Stimulated activated CD4-positive, alpha-beta T cell treated with anti-CD3 and anti-CD28 coated beads, Interleukin-1b, Interleukin-23, amount 100 ng/mL, for 24 hours (primary cell): ENCODE measurements around the gene C19orf44.
"Not testable (repeated sequence)": the region's sequence is repeated elsewhere in the genome, so short reads cannot be mapped to it uniquely, and the experiment has no call there.

ENCODE experiments used
- DNase-seq, 4 experiments: peaks; one replicate each; pipeline ENCODE4 v3.0.0-alpha.2; 2020; ENCODE audit warnings: low read depth in 4 of 4, low spot score in 1 of 4

C19orf44 gene

DNA sequence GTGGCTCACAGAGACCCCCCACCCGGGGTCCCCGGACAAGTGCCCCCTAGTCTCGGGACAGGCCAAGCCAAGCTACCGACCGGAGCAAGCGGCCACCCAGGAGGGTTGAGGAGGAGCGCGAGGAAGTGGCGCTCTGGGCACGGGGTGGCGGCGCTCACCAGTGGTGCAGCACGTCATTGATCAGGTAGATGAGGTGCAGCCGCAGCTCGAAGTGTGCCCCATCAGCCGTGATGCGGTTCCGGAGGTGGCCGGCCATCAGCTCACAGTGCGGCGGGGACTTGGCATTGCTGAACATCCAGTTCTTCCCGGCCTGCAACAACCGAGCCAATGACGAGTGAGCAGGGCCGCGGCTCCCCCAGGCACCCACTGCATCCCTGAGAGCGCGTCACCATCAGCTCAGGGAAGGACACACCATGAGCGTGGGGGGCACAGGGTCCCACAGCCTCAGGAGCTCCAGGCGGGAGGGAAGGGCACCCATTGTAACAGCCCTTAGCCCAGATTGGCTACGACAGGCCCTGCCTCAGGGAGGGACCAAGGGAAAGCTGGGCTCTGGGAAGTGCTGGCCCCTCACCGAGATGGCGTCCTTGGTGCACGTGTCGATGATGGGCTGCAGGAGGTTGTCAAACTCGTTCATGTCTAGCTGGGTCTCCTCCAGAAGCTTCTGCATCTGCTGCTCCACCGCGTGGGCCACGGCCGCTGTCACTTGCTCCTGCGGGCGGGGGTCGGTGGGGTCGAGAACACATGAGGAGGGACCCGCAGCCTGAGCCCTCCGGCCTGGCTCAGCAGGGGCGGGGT, 36.4 kb downstream of the C19orf44 start:
- no peak for DNase-seq

DNA sequence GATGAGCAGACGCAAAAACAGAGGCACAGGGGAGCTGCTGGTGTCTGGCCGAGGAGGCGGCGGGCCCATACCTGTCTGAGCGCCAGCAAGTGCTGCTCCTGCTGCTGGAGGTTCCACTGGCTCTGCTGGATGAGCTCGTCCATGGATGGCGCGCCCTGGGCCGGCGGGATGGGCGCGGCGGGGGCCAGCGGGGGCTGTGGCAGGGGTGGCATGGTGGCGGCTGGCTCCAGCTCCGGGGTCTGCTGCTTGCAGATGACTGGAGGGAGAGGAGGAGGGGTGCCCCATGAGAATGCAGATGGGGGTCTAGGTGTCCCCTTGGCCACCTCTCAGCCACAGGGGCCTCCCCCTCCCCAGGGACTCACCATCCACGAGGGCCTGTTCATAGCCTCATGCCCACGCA, 39.2 kb downstream of the C19orf44 start:
- no peak for DNase-seq

DNA sequence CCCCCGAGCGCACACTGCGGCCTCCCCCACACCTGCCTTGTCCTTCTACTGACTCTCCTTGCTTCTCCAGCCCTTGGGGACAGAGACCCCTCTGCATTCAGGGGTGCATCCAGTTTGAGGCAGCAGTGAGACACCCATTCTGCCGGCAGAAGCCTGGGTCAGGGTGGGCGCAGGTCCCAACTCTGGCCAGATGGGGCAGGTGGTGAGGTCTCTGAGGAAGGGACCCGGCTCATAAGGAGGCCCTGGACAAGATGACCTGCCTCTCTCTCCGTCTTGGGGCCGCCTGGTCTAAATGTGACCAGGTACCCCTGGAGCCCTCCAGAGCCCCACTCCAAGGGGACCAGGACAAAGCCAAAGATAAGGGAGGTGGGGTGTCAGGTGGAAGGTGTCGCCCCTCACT, 39.9 kb downstream of the C19orf44 start:
- DNase-seq: no peak

DNA sequence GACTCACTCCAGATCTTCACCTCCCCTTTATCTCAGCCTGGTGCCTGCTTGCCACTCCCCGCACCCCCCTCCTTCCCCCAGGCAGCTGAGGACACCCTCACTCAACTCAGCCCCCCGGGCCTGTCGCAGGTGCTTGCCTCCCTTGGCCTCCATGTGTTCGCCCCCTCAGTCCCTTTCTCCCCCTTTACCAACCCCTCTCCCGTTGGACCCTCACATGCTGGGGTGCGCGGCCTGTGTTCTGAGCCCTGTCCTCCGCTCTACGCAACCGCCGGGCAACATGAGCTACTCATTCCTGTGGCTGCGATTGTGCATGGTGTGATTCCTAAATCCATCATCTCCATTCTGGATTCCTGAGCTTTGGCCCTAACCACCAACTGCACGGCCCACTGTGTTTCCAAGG, 40.9 kb downstream of the C19orf44 start:
- no peak for DNase-seq

DNA sequence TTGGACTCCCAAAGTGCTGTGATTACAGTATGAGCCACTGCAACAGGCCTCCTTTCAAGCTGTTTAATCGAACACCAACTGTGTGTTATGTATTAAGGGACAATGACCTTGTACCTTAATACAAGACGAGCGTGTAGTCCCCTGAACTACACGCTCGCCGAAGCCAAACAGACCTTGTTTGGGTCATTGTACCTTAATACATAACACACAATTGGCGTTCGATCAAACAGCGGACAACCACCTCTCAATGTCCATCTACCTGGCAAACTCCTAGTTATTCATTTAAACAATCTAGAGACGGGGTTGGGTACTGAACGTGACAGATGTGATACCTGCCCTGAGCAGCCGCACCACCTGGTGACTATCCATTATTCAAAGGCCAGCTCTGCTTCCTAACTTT, 44.8 kb downstream of the C19orf44 start:
- DNase-seq: no peak

DNA sequence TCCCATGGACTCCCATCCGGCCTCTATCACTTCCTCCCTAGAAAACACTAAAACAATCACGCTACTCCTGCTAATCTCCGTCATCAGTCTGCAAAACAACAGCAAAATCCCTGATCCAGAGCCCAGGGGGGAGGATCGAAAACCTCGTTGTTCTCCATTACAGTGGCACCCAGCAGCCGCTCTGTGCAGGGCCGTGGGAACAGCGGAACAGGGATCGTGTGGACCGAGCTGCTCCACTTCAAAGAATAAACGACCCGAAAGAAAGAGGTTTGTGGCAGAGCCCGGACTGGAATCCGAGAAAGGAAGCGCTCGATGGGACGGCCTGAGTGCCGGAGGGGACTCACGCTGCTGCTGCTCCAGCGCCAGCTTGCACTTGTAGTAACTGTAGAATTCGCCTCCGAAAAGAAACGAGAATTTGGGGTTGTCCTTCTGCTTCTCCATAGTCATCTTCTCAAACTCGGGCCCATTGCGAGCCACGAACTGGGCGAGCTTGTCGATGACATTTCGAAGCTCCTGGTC, 45.4 kb downstream of the C19orf44 start:
- DNase-seq: no peak

DNA sequence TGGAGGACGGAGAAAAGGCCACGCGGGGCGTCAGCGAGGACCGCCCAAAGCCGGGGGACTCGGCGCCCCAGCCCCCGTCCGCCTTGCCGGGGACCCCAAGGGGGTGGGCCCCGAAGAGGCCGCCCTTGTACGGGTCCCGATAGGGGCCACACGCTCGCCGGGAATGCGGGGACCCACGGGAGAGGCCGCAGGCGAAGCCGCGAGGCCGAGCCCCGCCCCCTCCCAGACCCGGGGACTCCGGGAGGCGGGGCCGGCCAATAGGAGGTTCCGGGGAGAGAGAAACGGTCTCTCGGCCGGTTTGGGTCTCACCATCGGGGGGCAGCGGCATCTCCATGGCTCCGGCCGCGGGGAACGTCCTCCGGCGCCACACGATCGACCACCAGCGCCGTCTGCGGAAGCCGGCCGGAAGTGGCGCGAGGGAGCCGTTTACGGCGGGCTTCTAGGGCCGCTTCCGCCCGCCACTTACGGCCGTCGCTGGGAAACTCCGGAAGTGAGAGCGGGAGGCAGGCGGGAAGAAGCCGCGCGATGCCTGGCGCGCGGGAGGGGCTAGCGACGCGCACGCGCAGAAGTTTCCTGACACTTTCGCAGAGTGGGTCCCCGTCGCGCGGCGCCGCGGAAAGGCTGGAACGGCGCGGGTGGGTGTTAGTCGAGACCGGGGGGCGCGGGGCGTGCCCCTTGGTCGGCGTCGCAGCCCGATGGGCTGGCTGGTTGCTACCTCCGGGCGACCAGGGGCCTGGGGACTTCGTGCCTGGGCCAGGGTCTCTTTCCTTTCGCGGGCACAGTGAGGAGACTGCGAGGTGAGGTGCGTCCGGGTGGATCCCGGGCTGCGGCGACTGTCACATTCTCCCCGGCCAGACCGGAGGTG, 46.1 kb downstream of the C19orf44 start, which contains the start of gene CHERP:
Gene CHERP (minus strand): TSS at position 393 of the 865 bp plus-strand sequence. CDS start 59 bp downstream, at position 334.
- DNase-seq: peak; percentile 87 to 92 (median 90)

DNA sequence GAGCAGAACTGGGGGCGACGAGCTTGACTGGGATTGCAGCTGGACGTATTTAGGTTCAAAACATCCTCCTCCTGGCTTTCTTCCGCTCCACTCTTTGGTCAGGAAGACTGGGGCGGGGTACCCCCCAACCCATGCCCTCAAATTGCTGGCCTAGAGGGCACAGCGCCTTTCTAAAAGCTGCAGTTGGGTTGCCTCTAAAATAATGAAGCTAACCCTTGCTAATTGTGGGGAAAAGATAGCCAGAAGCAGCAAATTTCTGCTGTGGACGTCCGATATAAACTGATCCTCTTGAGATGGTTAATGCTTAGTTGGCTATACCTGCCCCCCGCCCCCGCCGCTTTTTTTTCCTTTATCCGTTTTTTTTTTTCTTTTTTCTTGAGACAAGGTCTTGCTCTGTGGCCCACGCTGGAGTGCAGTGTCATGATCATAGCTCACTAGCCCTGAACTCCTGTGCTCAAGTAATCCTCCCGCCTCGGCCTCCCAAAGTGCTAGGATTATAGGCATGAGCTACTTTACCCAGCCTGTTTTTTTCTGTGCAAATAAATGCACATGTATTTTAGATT, 46.8 kb downstream of the C19orf44 start:
- no peak for DNase-seq

DNA sequence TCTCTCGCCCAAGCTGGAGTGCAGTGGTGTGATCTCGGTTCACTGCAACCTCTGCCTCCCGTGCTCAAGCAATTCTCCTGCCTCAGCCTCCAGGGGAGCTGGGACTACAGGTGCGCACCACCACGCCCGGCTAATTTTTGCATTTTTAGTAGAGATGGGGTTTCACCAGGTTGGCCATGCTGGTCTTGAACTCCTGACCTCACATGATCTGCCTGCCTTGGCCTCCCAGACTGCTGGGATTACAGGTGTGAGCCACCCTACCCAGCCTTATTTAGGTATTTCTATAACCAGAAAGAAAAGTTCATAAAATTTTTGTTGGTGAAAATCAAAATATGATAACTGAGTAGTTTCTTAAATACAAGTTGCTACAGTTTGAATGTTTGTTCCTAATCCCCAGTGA, 47.5 kb downstream of the C19orf44 start:
- DNase-seq: not testable (repeated sequence)

DNA sequence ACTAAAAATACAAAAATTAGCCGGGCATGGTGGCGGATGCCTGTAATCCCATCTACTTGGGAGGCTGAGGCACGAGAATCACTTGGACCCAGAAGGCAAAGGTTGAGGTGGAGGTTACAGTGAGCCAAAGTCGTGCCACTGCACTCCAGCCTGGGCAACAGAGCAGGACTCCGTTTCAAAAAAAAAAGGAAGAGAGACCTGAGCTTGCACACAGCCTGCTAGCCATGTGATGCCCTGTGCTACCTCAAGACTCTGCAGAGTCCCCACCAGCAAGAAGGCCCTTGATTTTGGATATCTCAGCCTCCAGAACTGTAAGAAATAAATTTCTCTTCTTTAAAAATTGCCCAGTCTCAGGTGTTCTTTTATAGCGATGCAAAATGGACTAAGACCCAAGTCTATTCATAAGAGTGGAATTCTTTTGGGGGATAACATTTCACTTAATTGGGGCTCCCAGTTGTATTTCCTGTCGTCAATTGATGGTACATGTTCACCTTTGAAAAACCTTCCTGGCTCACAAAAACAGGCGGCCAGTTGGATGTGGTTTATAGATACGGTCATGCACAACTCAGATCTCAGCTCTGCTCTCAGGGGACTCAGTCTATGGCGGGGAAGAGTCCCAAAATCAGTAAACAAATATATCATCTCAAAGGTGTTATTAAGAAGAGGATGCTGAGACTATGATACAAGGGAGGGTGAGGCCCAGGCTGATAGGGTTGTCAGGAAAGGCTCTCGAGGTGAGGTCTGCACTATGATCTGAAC, 48.5 kb downstream of the C19orf44 start:
- no peak for DNase-seq

DNA sequence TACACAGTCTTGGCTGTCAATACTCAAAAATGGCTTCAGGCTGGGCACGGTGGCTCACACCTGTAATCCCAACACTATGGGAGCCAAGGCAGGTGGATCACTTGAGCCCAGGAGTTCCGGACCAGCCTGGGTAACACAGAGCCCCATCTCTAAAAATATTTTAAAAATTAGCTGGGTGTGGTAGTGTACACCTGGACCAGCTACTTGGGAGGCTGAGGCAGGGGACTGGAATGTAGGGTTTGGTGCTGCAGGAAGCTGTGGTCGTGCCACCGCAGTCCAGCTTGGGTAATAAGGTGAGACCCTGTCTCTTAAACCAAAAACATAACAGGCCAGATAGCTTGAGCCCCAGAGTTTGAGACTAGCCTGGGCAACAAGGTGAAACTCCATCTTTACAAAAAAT, 52.8 kb downstream of the C19orf44 start:
- DNase-seq: no peak

DNA sequence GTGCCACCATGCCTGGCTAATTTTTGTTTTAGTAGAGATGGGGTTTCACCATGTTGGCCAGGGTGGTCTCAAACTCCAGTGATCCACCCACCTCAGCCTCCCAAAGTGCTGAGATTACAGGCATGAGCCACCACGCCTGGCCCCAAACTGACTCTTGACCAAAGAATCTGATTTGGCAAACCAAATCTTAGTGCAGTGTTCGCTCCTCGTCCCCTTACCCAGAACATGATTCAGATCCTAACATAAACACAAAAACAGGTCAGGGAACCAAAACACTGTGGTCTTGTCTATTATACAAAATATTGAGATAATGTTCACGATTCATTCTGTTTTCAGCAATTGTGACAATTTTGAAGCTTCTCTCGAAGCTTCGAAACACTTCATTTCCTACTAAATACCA, 55.7 kb downstream of the C19orf44 start:
- DNase-seq: not testable (repeated sequence)

DNA sequence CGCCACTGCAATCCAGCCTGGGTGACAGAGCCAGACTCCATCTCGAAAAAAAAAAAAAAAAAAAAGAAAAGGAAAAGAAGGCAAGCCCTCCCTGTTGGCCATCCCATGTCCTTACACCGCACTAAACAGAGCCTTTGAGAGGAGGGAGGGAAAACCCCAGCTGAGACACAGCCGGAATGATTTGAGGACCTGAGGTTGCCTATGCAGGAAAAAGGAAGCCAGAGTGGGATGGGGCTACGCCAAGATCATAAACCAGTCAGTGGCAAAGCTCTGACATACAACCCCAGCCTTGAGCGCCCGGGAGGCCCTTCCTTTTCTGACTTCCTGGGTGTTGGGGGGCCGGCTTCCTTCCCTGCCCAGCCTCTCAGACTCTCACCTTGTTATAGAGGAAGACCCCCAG, 58.6 kb downstream of the C19orf44 start:
- no peak for DNase-seq

DNA sequence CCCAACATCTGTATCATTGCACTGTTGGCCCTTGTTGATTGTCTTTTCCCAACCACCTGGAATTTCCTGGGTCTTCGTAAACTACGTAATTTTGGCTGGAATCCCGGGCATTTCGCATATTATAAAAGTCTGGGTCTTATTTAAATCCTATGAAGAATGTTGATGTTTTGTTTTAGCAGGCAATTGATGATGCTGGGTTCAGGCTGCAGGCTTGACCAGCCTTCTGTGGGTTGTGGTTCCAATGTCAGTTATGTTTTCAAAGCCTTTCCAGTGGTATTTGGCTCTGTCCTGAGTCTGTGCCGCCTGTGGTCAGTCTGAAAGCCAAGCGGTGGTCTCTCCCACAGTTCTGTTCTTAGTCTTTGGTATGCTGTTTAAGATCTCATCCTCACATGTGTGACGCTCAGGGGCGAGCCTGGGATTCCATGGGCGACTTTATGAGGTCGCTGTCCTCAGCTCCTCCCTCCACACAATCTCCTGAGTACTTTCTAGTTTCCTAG, 63.6 kb downstream of the C19orf44 start:
- no peak for DNase-seq

DNA sequence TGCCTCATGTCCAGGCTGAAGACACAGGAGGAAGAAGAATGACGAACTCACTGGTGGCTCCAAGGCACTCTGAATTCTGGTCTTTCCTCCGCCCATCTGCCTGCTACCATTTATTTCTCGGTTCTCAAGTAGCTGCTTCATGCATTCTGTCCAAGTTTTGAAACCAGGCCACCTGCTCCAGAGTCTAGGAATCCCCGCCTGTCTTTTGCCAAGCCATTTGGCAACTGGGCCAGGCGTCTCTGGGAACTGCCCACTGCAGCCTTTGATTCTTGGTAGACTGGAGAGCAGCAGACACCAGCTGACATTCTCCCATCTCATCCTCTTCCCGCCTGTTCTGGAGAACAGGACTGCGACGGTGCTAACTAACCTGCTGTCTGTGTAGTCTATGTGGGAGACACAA, 65.2 kb downstream of the C19orf44 start:
- DNase-seq: no peak

DNA sequence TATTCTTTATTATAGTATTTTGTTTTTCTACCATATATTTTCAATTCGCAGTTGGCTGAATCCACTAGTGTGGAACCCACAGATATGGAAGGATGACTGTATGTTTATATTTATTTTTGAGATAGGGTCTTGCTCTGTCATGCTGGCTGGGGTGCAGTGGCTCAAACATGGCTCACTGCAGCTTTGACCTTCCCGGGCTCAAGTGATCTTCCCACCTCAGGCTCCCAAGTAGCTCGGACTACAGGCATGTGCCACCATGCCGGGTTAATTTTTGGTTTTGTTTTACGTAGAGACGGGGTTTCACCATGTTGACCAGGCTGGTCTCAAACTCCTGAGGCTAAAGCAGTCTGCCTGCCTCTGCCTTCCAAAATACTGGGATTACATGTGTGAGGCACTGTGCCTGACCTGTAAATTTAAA, 66.4 kb downstream of the C19orf44 start:
- DNase-seq: no peak

DNA sequence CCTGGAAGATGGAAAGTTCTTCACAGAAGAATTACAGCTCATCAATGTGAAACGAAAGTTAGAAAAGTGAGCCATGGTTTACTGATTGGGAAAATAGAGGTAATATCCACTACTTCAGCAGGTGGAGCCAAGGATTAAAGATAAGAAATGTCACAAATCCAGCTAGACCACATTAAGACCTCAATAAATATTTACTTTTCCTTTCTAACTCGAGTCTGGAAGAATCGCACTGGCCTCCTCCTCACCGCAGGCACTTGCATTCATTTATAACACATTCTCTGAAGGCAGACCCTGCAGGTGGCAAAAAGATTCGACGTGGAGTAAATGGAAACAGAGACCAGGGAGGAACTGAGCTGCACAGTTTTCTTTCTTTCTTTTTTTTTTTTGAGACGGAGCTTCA, 68.6 kb downstream of the C19orf44 start:
- no peak for DNase-seq

DNA sequence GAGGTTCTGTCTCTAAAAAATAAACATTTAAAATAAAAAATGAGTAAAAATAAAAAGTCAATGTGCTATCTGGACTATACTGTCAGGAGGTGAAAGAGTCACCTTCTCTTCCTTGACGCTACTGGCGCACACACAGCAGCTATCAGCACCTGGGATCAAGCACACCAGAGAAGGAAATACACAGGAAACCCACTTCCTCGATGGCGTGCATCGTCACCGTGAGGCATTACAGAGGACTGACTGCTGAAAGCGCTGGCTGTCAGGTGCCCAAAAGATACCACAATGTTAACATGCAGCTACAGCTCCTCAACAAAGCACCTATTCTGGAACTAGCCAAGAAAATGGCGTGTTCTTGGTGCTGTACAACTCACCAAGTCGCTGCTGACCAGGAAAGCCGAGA, 70.0 kb downstream of the C19orf44 start:
- no peak for DNase-seq

DNA sequence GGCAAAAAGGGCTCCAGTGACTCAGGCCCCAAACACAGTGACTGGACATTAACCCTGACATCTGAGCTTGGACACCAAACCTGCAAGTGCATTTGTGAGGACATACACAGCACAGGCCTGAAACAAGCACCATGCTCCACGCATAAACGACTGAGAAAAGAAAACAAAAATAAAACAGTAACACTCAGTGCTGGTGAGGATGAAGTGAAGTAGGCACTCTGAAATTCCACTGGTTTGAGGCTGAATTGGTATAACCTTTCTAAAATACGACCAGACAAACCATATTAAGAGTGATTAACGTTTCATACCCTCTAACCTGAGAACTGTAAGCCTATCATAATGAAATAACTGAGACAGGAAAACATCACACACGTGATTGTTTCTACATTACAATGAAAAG, 70.5 kb downstream of the C19orf44 start:
- DNase-seq: no peak

DNA sequence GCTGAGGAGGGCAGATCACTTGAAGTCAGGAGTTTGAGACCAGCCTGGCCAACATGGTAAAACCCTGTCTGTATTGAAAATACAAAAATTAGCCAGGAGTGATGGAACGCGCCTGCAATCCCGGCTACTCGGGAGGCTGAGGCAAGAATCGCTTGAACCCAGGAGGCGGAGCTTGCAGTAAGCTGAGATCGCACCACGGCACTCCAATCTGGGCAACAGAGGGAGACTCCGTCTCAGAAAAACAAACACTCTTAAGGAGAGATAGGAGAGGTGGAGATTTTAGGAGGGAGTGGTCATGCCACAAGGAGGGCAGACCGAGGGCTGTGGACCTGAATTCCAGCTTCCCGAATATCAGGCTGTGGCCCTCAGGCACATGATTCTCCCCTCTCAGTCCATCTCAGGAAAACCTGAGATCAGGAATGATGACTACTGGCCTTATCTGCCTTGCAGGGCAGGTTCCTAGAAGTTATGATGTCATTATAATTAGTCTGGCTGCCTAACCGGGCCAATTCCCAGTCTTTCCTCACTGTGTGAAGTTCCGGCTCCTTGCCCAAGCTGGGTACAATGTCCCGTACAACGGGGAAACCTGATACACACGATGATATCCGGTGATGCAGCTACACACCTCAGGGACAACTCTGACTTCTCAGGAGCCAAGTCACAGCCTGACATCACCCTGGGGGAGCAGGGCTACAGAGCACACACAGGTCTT, 73.6 kb downstream of the C19orf44 start:
- no peak for DNase-seq
